Pancreas (tissue), 10 donors: Measurements from ENCODE around the gene C10orf71. TPM values are rescaled to one million over a fixed set of nuclear protein-coding genes. Genes with fewer than 3 reads are reported as not detected.
A peak's percentile ranks its signal among the peaks of the same experiment; 100 is the strongest.

Source experiments
- ATAC-seq, 4 donors: fragments of 200-7000 bp; cut with Tn5 transposase; one replicate each; pipeline versions ENCODE4 v1.8.0 to v1.9.1; 2020; ENCODE audit warnings: mild to moderate bottlenecking in 4 of 4, moderate library complexity in 4 of 4
- DNase-seq, 6 donors: peaks; one replicate each; pipeline ENCODE4 v3.0.0-alpha.2; 2020
- FAIRE-seq: peaks from 2 replicates; lab custom pipeline; 2012; peaks lifted over from hg19 to GRCh38; lab: Jason Lieb, UNC
- H3K27ac ChIP-seq, 4 donors: fragments of 200-600 bp; sonication (generic); 1 replicate in 3 of 4; 2 replicates in 1 of 4; pipeline versions ENCODE4 v1.5.0 to v1.8.0; 2020
- H3K27me3 ChIP-seq, 4 donors: fragments of 200-600 bp; one replicate each; pipeline ENCODE4 v1.8.0; 2021
- H3K36me3 ChIP-seq, 3 donors: fragments of 200-600 bp; sonication (generic) in 1 of 3; one replicate each; pipeline versions ENCODE4 v1.5.0 to v1.8.0; 2020 to 2021
- H3K4me1 ChIP-seq, 3 donors: fragments of 200-600 bp; one replicate each; pipeline ENCODE4 v1.8.0; 2021
- H3K4me3 ChIP-seq, 4 donors: fragments of 200-600 bp; sonication (generic) in 2 of 4; one replicate each; pipeline versions ENCODE4 v1.5.0 to v1.8.0; 2020 to 2021
- H3K9me3 ChIP-seq, 4 donors: fragments of 200-600 bp; one replicate each; pipeline ENCODE4 v1.8.0; 2021
- WGBS, 2 donors: extraction: QIAGEN DNeasy Blood & Tissue Kit; methylation state at CpG; one replicate each; pipeline ENCODE4 v1.1.7; 2013; 5-methylcytosine and 5-hydroxymethylcytosine counted together
- intact Hi-C, 3 donors: fragments of 100-400 bp; cut with DNase I; formaldehyde crosslinking; loops; one replicate each; pipeline versions ENCODE4 v1.11.1 to v1.14.2; 2022
- polyA plus RNA-seq, 2 donors: library from polyadenylated mRNA; stranded (reverse); fragments of 200-250 nt; gene quantifications; one replicate each; pipeline ENCODE4 v1.2.3, GENCODE V29; 2013
- total RNA-seq, 6 donors: library from RNA; stranded (reverse); fragmentation: NEBNext Ultra II Directional in 4 of 6; extraction: Animal tissue kit (Norgen Biotek cat#: 25700) in 4 of 6; gene quantifications; one replicate each; pipeline versions ENCODE4 v1.2.1 to v1.2.4, GENCODE V29; 2021 to 2023
- TF ChIP-seq, protein P1 (sequence below), 4 donors: fragments of 200-600 bp; sonication (generic) in 3 of 4; IDR thresholded peaks; one replicate each; pipeline versions ENCODE4 v1.5.0 to v1.8.0; 2021; ENCODE audit warnings: antibody characterized with exemption in 4 of 4
- donor health status: healthy with polysubstance abuse.
- donor health status: DM: no; HTN: no; CAD: no; lungs with moderate emphysema.
- donor health status: DM: no; HTN: no; CAD: no.
- donor health status: control.
- donor health status: control.
- donor health status: Bipolar disorder and iron deficiency.
- donor health status: DM: yes; HTN: yes; CAD: no.
- donor health status: DM: no; HTN: no; CAD: no.
- donor health status: DM: no; HTN: no; CAD: no.
- donor health status: DM: yes; HTN: yes; CAD: no.

The C10orf71 gene, protein sequence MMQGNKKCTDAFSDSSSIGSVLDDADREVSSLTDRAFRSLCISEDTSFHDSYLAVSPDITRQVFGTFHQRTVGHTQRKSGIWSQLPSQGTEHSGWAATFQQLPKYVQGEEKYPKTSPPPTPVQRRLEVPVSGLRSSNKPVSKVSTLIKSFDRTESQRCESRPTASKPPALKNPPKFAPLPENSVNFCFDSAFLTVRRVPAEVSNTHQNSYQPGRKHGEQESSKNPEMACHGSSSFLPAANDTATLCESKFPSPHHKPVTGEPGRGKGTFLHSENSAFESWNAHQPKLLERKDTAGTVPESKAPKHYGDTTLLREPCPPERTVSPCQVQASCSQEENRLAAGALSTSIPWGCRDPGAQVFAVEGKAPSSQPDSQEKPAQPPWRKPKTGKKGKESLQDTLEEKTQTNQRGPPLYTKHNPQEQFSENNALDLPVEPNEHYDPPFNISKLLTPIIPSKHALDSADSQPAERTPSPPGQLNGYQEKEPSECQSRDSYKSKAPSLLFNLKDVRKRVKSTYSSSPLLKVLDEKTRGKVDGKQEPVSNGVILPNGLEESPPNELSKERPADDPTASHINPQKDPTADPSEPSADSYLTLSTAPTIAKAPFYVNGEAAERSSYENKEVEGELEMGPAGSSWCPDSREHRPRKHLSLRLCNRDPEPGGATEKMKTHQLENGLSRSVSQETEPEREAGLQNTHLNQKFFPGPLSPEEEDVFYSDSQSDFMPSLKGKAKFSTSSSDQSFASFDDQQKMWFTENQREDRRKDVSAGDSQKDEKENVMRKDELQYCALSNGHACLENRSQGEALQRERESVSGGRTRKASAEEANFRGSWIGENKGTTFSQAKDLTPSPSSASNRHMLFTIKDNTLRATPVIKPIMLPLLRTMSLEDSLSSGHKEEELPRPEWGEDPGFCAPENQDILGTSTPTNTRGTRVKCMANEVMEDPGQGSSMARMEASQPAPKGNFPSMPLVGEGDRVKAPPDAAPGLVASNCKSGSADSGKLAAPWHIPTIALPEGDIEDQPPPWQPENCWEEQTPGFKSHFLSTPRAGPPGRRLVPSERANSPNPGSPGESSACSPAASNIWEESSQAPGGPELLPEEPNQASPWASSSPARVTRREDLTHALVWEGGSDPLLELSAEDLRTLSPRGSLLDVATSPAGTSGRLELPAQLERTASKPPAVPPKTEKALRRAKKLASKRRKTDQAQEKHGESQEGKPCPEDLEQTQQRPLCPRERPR (N-terminal part only)
- total RNA-seq (1 to 10 TPM in 3 of 6 donors, under 1 TPM in 3; 0.22 to 2.6 (median 0.77) TPM), polyA plus RNA-seq (under 1 TPM; 0.07 to 0.72 TPM)

DNA sequence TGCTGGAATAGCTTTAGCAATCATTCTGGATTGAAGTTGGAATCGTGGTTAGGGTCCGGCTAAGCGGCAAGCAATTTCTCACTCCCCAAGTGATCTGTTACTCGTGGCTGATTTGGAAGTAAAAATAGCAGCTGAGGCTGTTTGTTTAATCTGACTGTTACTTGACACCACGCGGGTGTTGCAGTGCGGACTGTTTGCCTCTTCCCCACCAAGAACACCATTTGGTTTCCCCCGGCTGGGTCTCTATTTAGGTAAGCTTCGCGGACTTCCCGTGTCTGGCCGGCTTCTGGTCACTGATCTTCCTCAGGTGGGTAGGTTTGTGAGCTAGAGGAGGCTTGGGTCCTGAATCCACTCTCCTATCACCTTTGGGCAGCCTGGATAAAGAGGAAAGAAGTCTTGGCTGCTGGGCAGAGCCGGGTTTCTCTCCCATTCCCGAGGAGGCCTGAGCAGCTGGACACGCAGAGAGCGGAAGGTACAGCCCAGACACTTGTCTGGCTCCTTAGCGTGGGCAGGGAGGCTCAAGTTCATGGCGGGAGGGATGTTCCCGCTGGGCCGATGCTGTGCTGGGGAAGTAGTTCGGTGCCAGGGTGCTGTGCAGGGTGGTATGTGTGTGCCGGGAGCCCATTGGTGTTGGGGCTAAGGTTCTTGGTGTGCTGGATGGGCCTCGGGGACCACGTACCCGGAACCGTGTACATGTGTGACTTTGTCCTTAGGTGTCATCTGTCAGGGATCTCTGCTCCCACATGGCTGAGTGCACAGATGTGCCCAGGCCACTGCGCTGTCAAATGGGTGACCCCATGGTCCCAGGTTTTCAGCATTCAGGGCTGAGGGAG lies at the start of gene C10orf71:
Gene C10orf71, plus strand, starts transcription at position 188 of the 833 bp plus-strand sequence. CDS start 23,376 bp downstream, outside the sequence.
- Histone ChIP-seq H3K9me3 (no peaks in the 10 kb centered on the region), H3K4me1 (peaks cover 0 to 8% (median 2%) of the 10 kb centered on the region in 3 donors), H3K27me3 (no peaks in the 10 kb centered on the region), H3K27ac (peak within 1 kb of the TSS in 2 of 4 donors; percentile 3 to 31), H3K4me3 (peak within 1 kb of the TSS in 2 of 4 donors; percentile 16 to 23), H3K36me3 (no peaks in the 10 kb centered on the region)
- ATAC-seq (peak; percentile 48 to 69 (median 58)), DNase-seq (peak in 2 of 6 donors; percentile 19 to 37), FAIRE-seq (no peak)
- TF ChIP-seq, protein P1, sequence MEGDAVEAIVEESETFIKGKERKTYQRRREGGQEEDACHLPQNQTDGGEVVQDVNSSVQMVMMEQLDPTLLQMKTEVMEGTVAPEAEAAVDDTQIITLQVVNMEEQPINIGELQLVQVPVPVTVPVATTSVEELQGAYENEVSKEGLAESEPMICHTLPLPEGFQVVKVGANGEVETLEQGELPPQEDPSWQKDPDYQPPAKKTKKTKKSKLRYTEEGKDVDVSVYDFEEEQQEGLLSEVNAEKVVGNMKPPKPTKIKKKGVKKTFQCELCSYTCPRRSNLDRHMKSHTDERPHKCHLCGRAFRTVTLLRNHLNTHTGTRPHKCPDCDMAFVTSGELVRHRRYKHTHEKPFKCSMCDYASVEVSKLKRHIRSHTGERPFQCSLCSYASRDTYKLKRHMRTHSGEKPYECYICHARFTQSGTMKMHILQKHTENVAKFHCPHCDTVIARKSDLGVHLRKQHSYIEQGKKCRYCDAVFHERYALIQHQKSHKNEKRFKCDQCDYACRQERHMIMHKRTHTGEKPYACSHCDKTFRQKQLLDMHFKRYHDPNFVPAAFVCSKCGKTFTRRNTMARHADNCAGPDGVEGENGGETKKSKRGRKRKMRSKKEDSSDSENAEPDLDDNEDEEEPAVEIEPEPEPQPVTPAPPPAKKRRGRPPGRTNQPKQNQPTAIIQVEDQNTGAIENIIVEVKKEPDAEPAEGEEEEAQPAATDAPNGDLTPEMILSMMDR (IDR thresholded peaks at IDR 0.05) = no peak
- WGBS, 2 donors = 29 to 45% methylated on average over 26 to 27 of the region's 27 CpGs
- intact Hi-C loops = no loop called here

DNA sequence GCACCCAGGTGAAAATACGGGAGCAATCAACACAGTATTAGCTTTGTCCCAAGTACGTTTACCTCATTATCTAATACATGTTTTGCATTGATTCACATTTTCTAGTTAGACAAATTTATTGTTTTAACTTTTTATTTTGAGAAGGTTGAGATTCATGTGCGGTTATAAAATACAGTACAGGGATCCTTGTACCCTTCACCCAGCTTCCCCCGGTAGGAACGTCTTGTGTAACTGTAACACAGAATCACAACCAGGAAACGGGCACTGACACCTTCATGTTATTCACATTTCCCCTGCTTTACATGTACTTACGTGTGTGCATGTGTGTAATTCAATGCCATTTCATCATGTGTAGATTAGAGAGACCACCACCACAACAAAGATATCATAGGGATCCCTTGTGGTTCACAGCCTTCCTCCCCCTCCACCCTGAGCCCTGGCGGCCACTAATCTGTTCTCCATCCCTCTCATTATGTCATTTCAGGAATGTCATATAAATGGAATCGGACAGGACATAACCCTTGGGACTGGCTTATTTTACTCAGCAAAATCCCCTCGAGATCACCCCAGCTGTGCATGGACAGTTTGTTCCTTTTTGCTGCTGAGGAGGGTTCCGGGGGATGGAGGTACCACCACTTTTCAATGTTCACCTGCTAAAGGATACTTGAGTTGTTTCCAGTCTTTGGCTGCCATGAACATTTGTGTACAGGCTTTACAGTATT lies 46.5 kb upstream of the C10orf71 start:
- Histone ChIP-seq H3K36me3 (no peaks in the 10 kb centered on the region), H3K4me3 (no peak overlapping the region), H3K4me1 (no peaks in the 10 kb centered on the region), H3K27me3 (no peaks in the 10 kb centered on the region), H3K9me3 (no peaks in the 10 kb centered on the region), H3K27ac (no peak overlapping the region)
- no peak for ATAC-seq
- no peak for DNase-seq
- 72 to 75% methylated on average over 11 of the region's 11 CpGs for WGBS, 2 donors
- FAIRE-seq = no peak
- TF ChIP-seq, protein P1 (IDR thresholded peaks at IDR 0.05) = no peak
- intact Hi-C loops = no loop called here

DNA sequence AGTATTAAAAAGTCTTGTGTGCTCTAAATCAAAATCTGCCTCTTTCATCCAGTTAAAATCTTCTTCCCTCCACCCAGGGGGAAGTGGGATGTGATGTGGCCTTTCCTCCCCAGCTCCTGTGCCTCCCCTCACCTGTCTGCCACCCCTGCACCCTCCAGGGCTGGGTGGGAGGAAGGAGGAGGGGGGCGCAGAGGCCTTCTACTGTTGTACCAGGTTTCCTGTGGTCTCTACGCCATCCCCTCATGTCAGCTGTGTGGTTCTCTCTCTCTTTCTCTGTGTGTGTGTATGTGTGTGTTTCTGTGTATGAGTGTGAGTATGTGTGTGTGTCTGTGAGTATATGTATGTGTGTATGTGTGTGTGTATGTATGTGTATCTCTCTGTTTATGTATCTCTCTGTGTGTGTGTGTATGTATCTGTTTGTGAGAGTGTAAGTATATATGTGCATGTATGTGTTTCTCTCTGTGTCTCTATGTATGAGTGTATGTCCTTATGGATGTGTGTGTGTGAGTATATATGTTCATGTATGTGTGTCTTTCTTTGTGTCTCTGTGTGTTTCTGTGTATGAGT lies 45.5 kb upstream of the C10orf71 start:
- WGBS, 2 donors = 87 to 94% methylated on average over 2 of the region's 2 CpGs
- Histone ChIP-seq H3K36me3 (no peaks in the 10 kb centered on the region), H3K27me3 (no peaks in the 10 kb centered on the region), H3K9me3 (no peaks in the 10 kb centered on the region), H3K4me1 (no peaks in the 10 kb centered on the region), H3K4me3 (no peak overlapping the region), H3K27ac (no peak overlapping the region)
- ATAC-seq (no peak), DNase-seq (no peak), FAIRE-seq (no peak)
- TF ChIP-seq, protein P1 (IDR thresholded peaks at IDR 0.05) = no peak
- intact Hi-C loops = no loop called here
